Activated CD8-positive, alpha-beta memory T cell treated with anti-CD3 and anti-CD28 coated beads for 48 hours (primary cell): ENCODE results near the gene NOTO.
"Not testable (repeated sequence)": the region's sequence is repeated elsewhere in the genome, so short reads cannot be mapped to it uniquely, and the experiment has no call there.

Experiments
- DNase-seq, 3 experiments: peaks; one replicate each; pipeline ENCODE4 v3.0.0-alpha.2; 2020; ENCODE audit warnings: low read depth in 2 of 3, low spot score in 2 of 3

The NOTO gene

GRCh38 chr2:73197579-73197978 is 4.8 kb upstream of the NOTO start:
- no peak for DNase-seq

- DNase-seq = not testable (repeated sequence)
Measured at GRCh38 chr2:73200281-73200680, 2.1 kb upstream of the NOTO start.

GRCh38 chr2:73203055-73203681 is 794 bp downstream of the NOTO start:
- DNase-seq = no peak

GRCh38 chr2:73205611-73206010 is 3.2 kb downstream of the NOTO start:
- no peak for DNase-seq

- DNase-seq = no peak
Measured at GRCh38 chr2:73208258-73208657, 5.9 kb downstream of the NOTO start.

- no peak for DNase-seq
Measured at GRCh38 chr2:73210019-73210418, 7.6 kb downstream of the NOTO start.

GRCh38 chr2:73210696-73211095 is 8.3 kb downstream of the NOTO start:
- no peak for DNase-seq

- no peak for DNase-seq
Measured at GRCh38 chr2:73212098-73212447, 9.7 kb downstream of the NOTO start.

- peak; percentile 31 to 53 (median 42) for DNase-seq
Measured at GRCh38 chr2:73212448-73213176, 10.2 kb downstream of the NOTO start.

- DNase-seq = peak; percentile 75 to 79 (median 77)
Measured at GRCh38 chr2:73214120-73215035, 12.0 kb downstream of the NOTO start, which contains the start of gene SMYD5. SMYD5 (plus strand) TSS chr2:73214245; CDS start chr2:73214267, 22 bp downstream.

GRCh38 chr2:73215254-73215653 is 12.9 kb downstream of the NOTO start:
- no peak for DNase-seq

GRCh38 chr2:73217160-73217559 is 14.8 kb downstream of the NOTO start:
- DNase-seq = no peak

GRCh38 chr2:73217826-73218225 is 15.5 kb downstream of the NOTO start:
- no peak for DNase-seq

GRCh38 chr2:73218298-73218697 is 15.9 kb downstream of the NOTO start:
- no peak for DNase-seq

GRCh38 chr2:73223821-73224220 is 21.4 kb downstream of the NOTO start:
- no peak for DNase-seq

GRCh38 chr2:73225513-73226360 is 23.4 kb downstream of the NOTO start:
- no peak for DNase-seq

GRCh38 chr2:73227086-73227485 is 24.7 kb downstream of the NOTO start:
- no peak for DNase-seq

- DNase-seq = no peak
Measured at GRCh38 chr2:73228631-73229030, 26.3 kb downstream of the NOTO start.

GRCh38 chr2:73232403-73233153 is 30.2 kb downstream of the NOTO start:
- peak in 1 of 3 experiments; percentile 24 for DNase-seq
